Esophagus squamous epithelium (tissue), 4 donors: ENCODE measurements around the gene ANKFN1.

Experiments used
- POLR2A ChIP-seq, 4 donors: fragments of 450-650 bp; IDR thresholded peaks; one replicate each; pipeline ENCODE4 v1.6.1; 2017; ENCODE audit warnings: antibody characterized with exemption in 4 of 4, mild to moderate bottlenecking in 4 of 4, moderate library complexity in 3 of 4
- TF ChIP-seq, protein P1 (sequence below), 6 experiments: fragments of 450-650 bp in 4 of 6; fragments of 200-600 bp in 2 of 6; sonication (generic) in 2 of 6; IDR thresholded peaks; one replicate each; pipeline ENCODE4 v1.5.1; 2016 to 2019; ENCODE audit warnings: antibody characterized with exemption in 6 of 6, mild to moderate bottlenecking in 4 of 6, moderate library complexity in 4 of 6

GRCh38 chr17:56326001-56326359, 172.7 kb downstream of the ANKFN1 start:
- no peak for TF ChIP-seq POLR2A (IDR thresholded peaks at IDR 0.05)
- TF ChIP-seq, protein P1, sequence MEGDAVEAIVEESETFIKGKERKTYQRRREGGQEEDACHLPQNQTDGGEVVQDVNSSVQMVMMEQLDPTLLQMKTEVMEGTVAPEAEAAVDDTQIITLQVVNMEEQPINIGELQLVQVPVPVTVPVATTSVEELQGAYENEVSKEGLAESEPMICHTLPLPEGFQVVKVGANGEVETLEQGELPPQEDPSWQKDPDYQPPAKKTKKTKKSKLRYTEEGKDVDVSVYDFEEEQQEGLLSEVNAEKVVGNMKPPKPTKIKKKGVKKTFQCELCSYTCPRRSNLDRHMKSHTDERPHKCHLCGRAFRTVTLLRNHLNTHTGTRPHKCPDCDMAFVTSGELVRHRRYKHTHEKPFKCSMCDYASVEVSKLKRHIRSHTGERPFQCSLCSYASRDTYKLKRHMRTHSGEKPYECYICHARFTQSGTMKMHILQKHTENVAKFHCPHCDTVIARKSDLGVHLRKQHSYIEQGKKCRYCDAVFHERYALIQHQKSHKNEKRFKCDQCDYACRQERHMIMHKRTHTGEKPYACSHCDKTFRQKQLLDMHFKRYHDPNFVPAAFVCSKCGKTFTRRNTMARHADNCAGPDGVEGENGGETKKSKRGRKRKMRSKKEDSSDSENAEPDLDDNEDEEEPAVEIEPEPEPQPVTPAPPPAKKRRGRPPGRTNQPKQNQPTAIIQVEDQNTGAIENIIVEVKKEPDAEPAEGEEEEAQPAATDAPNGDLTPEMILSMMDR (IDR thresholded peaks at IDR 0.05), result no peak
